ENCODE measurements around the gene CRISP3.
"Not testable (repeated sequence)": the region's sequence is repeated elsewhere in the genome, so short reads cannot be mapped to it uniquely, and the experiment has no call there.

CRISP3 gene

GRCh38 chr6:49744259-49744658 lies at the start of gene CRISP3:
CRISP3 (minus strand) TSS chr6:49744388; CDS start chr6:49744367, 21 bp downstream.
- DNase-seq (ENCODE audit: low spot score), result no peak

GRCh38 chr6:49790341-49790740 lies 46.2 kb upstream of the CRISP3 start:
- no peak for DNase-seq (ENCODE audit: low spot score)

GRCh38 chr6:49787176-49787575 lies 43.0 kb upstream of the CRISP3 start, which contains the start of gene PGK2:
PGK2 (minus strand) TSS chr6:49787285; CDS start chr6:49787187, 98 bp downstream.
- DNase-seq (ENCODE audit: low spot score), result no peak

GRCh38 chr6:49784272-49784671 lies 40.1 kb upstream of the CRISP3 start:
- no peak for DNase-seq (ENCODE audit: low spot score)

GRCh38 chr6:49782725-49783124 lies 38.5 kb upstream of the CRISP3 start:
- no peak for DNase-seq (ENCODE audit: low spot score)

GRCh38 chr6:49782293-49782692 lies 38.1 kb upstream of the CRISP3 start:
- DNase-seq (ENCODE audit: low spot score), result no peak

- DNase-seq (ENCODE audit: low spot score), result no peak
Measured at GRCh38 chr6:49776444-49776843, 32.3 kb upstream of the CRISP3 start.

- no peak for DNase-seq (ENCODE audit: low spot score)
Measured at GRCh38 chr6:49775043-49775442, 30.9 kb upstream of the CRISP3 start.

- DNase-seq (ENCODE audit: low spot score), result no peak
Measured at GRCh38 chr6:49772285-49772684, 28.1 kb upstream of the CRISP3 start.

- no peak for DNase-seq (ENCODE audit: low spot score)
Measured at GRCh38 chr6:49766762-49767161, 22.6 kb upstream of the CRISP3 start.

GRCh38 chr6:49764571-49765236 lies 20.5 kb upstream of the CRISP3 start:
- DNase-seq (ENCODE audit: low spot score), result no peak

GRCh38 chr6:49743429-49743828 lies 759 bp downstream of the CRISP3 start:
- no peak for DNase-seq (ENCODE audit: low spot score)

- DNase-seq (ENCODE audit: low spot score), result no peak
Measured at GRCh38 chr6:49739423-49739822, 4.8 kb downstream of the CRISP3 start.

GRCh38 chr6:49736017-49736508 lies 8.1 kb downstream of the CRISP3 start:
- DNase-seq (ENCODE audit: low spot score), result no peak

- no peak for DNase-seq (ENCODE audit: low spot score)
Measured at GRCh38 chr6:49733680-49734079, 10.5 kb downstream of the CRISP3 start.

- DNase-seq (ENCODE audit: low spot score), result no peak
Measured at GRCh38 chr6:49732781-49733180, 11.4 kb downstream of the CRISP3 start.

GRCh38 chr6:49730251-49730650 lies 13.9 kb downstream of the CRISP3 start:
- DNase-seq (ENCODE audit: low spot score), result no peak

- not testable (repeated sequence) for DNase-seq (ENCODE audit: low spot score)
Measured at GRCh38 chr6:49723917-49724316, 20.3 kb downstream of the CRISP3 start.

GRCh38 chr6:49721297-49721696 lies 22.9 kb downstream of the CRISP3 start:
- no peak for DNase-seq (ENCODE audit: low spot score)

GRCh38 chr6:49720372-49720771 lies 23.8 kb downstream of the CRISP3 start:
- no peak for DNase-seq (ENCODE audit: low spot score)

- DNase-seq (ENCODE audit: low spot score), result no peak
Measured at GRCh38 chr6:49713346-49713745, 30.8 kb downstream of the CRISP3 start, which contains the start of gene CRISP2. CRISP2 (minus strand) TSS chr6:49713543; CDS start chr6:49709196, 4,347 bp downstream.

GRCh38 chr6:49698478-49698877 lies 45.7 kb downstream of the CRISP3 start:
- no peak for DNase-seq (ENCODE audit: low spot score)

GRCh38 chr6:49693512-49693911 lies 50.7 kb downstream of the CRISP3 start:
- no peak for DNase-seq (ENCODE audit: low spot score)

GRCh38 chr6:49692534-49692933 lies 51.7 kb downstream of the CRISP3 start:
- no peak for DNase-seq (ENCODE audit: low spot score)
